ENCODE data around the gene OSM. TPM values are rescaled to one million over a fixed set of nuclear protein-coding genes. Genes with fewer than 3 reads are reported as not detected.
A peak's percentile ranks its signal among the peaks of the same experiment; 100 is the strongest.

OSM gene
- polyA plus RNA-seq, 3 donors, result 48.0 to 295 (median 146) TPM

GRCh38 chr22:30289980-30290313, 23.3 kb upstream of the OSM start:
- Histone ChIP-seq H3K4me1 (ENCODE audit: control insufficient read depth in 1 of 2, insufficient read depth in 2 of 2, low read length in 2 of 2) (peaks cover 23 to 40% of the 10 kb centered on the region in 2 donors), H3K27me3 (ENCODE audit: control insufficient read depth in 2 of 2, insufficient read depth in 2 of 2, low read length in 2 of 2) (no peaks in the 10 kb centered on the region), H3K79me2 (ENCODE audit: insufficient read depth, low read length) (no peaks in the 10 kb centered on the region), H2AFZ (ENCODE audit: insufficient read depth, low read depth, low read length, poor library complexity, severe bottlenecking) (peak overlapping the region; percentile 80), H3K4me3 (replicated peaks in 1 of 3; ENCODE audit: low read depth in 2 of 3, low read length in 3 of 3) (peak overlapping the region; percentile 54 to 82 (median 62)), H3K9ac (ENCODE audit: insufficient read depth, low read length, poor library complexity, severe bottlenecking) (peak overlapping the region; percentile 65), H4K20me1 (ENCODE audit: insufficient read depth, low read length) (peaks cover 7% of the 10 kb centered on the region), H3K27ac (ENCODE audit: low read depth in 1 of 2, low read length in 2 of 2) (peak overlapping the region; percentile 23 to 43), H3K4me2 (replicated peaks; ENCODE audit: extremely low read depth, low read length, poor library complexity, severe bottlenecking) (peak overlapping the region; percentile 90), H3K36me3 (replicated peaks in 1 of 2; ENCODE audit: control insufficient read depth in 1 of 2, insufficient read depth in 2 of 2, low read length in 2 of 2) (peaks cover 30 to 41% of the 10 kb centered on the region in 2 donors), H3K9me3 (replicated peaks in 1 of 2; ENCODE audit: control insufficient read depth in 1 of 2, insufficient read depth in 1 of 2, low read length in 2 of 2) (no peaks in the 10 kb centered on the region)
- intact Hi-C loops (cut with micrococcal nuclease), result loop anchor here (1.0 to 10.0 kb wide), 4 partner anchors 37 to 185 kb away; partner anchors contain the start of gene TBC1D10A (in 2 of the 2)
- Mint-ChIP-seq H3K36me3 (peaks cover 33 to 38% of the 10 kb centered on the region in 2 donors), H3K9me3 (peaks cover 0 to 4% (median 0%) of the 10 kb centered on the region in 7 donors), H3K4me3 (peak overlapping the region; percentile 83 to 86), H3K4me1 (peaks cover 27% of the 10 kb centered on the region), H3K27ac (peak overlapping the region; percentile 6 to 90 (median 82)), H3K27me3 (ENCODE audit: low read depth in 3 of 3) (peaks cover 0 to 2% (median 0%) of the 10 kb centered on the region in 3 donors)
- no peak for DNase-seq
- TF ChIP-seq CTCF (IDR thresholded peaks at IDR 0.05), result no peak
- 17% methylated on average over 11 of the region's 12 CpGs for WGBS (ENCODE audit: insufficient coverage)

- intact Hi-C loops (cut with micrococcal nuclease), result loop anchor here (1.0 to 10.0 kb wide), 4 partner anchors 38 to 185 kb away; partner anchors contain the start of gene TBC1D10A (in 1 of the 2)
Measured at GRCh38 chr22:30289141-30289979, 22.7 kb upstream of the OSM start, which contains the start of gene CASTOR1. Gene CASTOR1, minus strand, starts transcription at chr22:30289505. Its CDS starts 8 bp downstream, at chr22:30289497.

More at GRCh38 chr22:30289141-30289979, 22.7 kb upstream of the OSM start, which contains the start of gene CASTOR1:
- H3K9ac ChIP-seq (ENCODE audit: insufficient read depth, low read length, poor library complexity, severe bottlenecking), result peak within 1 kb of the TSS; percentile 65
- peaks cover 26 to 44% of the 10 kb centered on the region in 2 donors for H3K4me1 ChIP-seq (ENCODE audit: control insufficient read depth in 1 of 2, insufficient read depth in 2 of 2, low read length in 2 of 2)
- peaks cover 0 to 4% (median 0%) of the 10 kb centered on the region in 7 donors for H3K9me3 Mint-ChIP-seq
- peaks cover 33% of the 10 kb centered on the region for H3K4me1 Mint-ChIP-seq
- H3K4me3 Mint-ChIP-seq, result peak within 1 kb of the TSS; percentile 83 to 86
- no peaks in the 10 kb centered on the region for H3K9me3 ChIP-seq (replicated peaks in 1 of 2; ENCODE audit: control insufficient read depth in 1 of 2, insufficient read depth in 1 of 2, low read length in 2 of 2)
- peak; percentile 86 to 93 (median 89) for DNase-seq
- TF ChIP-seq CTCF (IDR thresholded peaks at IDR 0.05), result no peak
- peak within 1 kb of the TSS; percentile 31 to 46 for H3K27ac ChIP-seq (ENCODE audit: low read depth in 1 of 2, low read length in 2 of 2)
- no peaks in the 10 kb centered on the region for H3K79me2 ChIP-seq (ENCODE audit: insufficient read depth, low read length)
- under 1% methylated on average over 75 of the region's 85 CpGs for WGBS (ENCODE audit: insufficient coverage)
- H3K27me3 ChIP-seq (ENCODE audit: control insufficient read depth in 2 of 2, insufficient read depth in 2 of 2, low read length in 2 of 2), result no peaks in the 10 kb centered on the region
- H4K20me1 ChIP-seq (ENCODE audit: insufficient read depth, low read length), result peaks cover 5% of the 10 kb centered on the region
- peaks cover 33 to 37% of the 10 kb centered on the region in 2 donors for H3K36me3 Mint-ChIP-seq
- peaks cover 0 to 3% (median 1%) of the 10 kb centered on the region in 3 donors for H3K27me3 Mint-ChIP-seq (ENCODE audit: low read depth in 3 of 3)
- peak within 1 kb of the TSS; percentile 58 to 90 (median 82) for H3K27ac Mint-ChIP-seq
- peak within 1 kb of the TSS; percentile 54 to 82 (median 62) for H3K4me3 ChIP-seq (replicated peaks in 1 of 3; ENCODE audit: low read depth in 2 of 3, low read length in 3 of 3)
- peak within 1 kb of the TSS; percentile 80 for H2AFZ ChIP-seq (ENCODE audit: insufficient read depth, low read depth, low read length, poor library complexity, severe bottlenecking)
- H3K36me3 ChIP-seq (replicated peaks in 1 of 2; ENCODE audit: control insufficient read depth in 1 of 2, insufficient read depth in 2 of 2, low read length in 2 of 2), result peaks cover 24 to 35% of the 10 kb centered on the region in 2 donors
- H3K4me2 ChIP-seq (replicated peaks; ENCODE audit: extremely low read depth, low read length, poor library complexity, severe bottlenecking), result peak within 1 kb of the TSS; percentile 90

Data from CD14-positive monocyte (primary cell).